ENCODE results near the gene ETV1. TPM values are rescaled to one million over a fixed set of nuclear protein-coding genes. Genes with fewer than 3 reads are reported as not detected.

The ETV1 gene
- total RNA-seq, 1 experiment from 2014 or later = 68.5 TPM

GRCh38 chr7:14016950-14017349, 27.5 kb upstream of the ETV1 start:
- Histone ChIP-seq H3K79me2 (ENCODE audit: insufficient read depth, low read length) (no peaks in the 10 kb centered on the region), H3K4ac (ENCODE audit: low read depth, low read length) (no peak overlapping the region), H2BK20ac (ENCODE audit: low read depth, low read length, poor library complexity, severe bottlenecking) (no peak overlapping the region), H3K56ac (ENCODE audit: insufficient read length, low read depth, low read length) (no peak overlapping the region), H4K5ac (ENCODE audit: insufficient read length, low read depth, low read length) (no peak overlapping the region), H3K23ac (ENCODE audit: insufficient read length, low read depth, low read length) (no peak overlapping the region), H4K20me1 (ENCODE audit: control insufficient read depth, insufficient read depth, insufficient read length) (no peaks in the 10 kb centered on the region), H3K9me3 (ENCODE audit: control insufficient read depth, low read depth, low read length) (no peaks in the 10 kb centered on the region), H3K14ac (ENCODE audit: insufficient read depth, low read length) (no peak overlapping the region), H2AK5ac (ENCODE audit: insufficient read length, low read length) (no peak overlapping the region), H3K27ac (ENCODE audit: insufficient read length, low read depth, low read length) (no peak overlapping the region), H3K27me3 (ENCODE audit: insufficient read depth, low read length) (no peaks in the 10 kb centered on the region), H3K4me2 (ENCODE audit: insufficient read depth, insufficient read length, low read length) (no peak overlapping the region), H2AFZ (ENCODE audit: low read length) (no peak overlapping the region), H3K4me1 (ENCODE audit: insufficient read depth, low read length) (no peaks in the 10 kb centered on the region), H3K18ac (ENCODE audit: insufficient read length, low read depth, low read length) (no peak overlapping the region), H4K91ac (ENCODE audit: insufficient read length, low read depth, low read length) (no peak overlapping the region), H3K23me2 (ENCODE audit: insufficient read length, low read depth, low read length, poor library complexity, severe bottlenecking) (no peaks in the 10 kb centered on the region), H3K79me1 (ENCODE audit: insufficient read depth, low read depth, low read length, poor library complexity, severe bottlenecking) (no peaks in the 10 kb centered on the region), H2BK120ac (ENCODE audit: low read depth, low read length, poor library complexity, severe bottlenecking) (no peak overlapping the region), H3T11ph (ENCODE audit: low read length) (no peak overlapping the region), H3K9ac (ENCODE audit: extremely low read depth, insufficient read length, low read length) (no peak overlapping the region), H2BK15ac (ENCODE audit: low read depth, low read length) (no peak overlapping the region), H2BK12ac (ENCODE audit: insufficient read length, low read depth, low read length) (no peak overlapping the region), H2BK5ac (ENCODE audit: insufficient read length, low read length) (no peak overlapping the region), H4K8ac (replicated peaks; ENCODE audit: insufficient read length, low read depth, low read length) (no peak overlapping the region)
- Mint-ChIP-seq H3K9me3 (no peaks in the 10 kb centered on the region), H3K4me3 (no peak overlapping the region), H3K27me3 (ENCODE audit: low read depth) (no peaks in the 10 kb centered on the region), H3K36me3 (ENCODE audit: insufficient read depth in 1 of 3, low read depth in 3 of 3) (no peaks in the 10 kb centered on the region), H3K4me1 (no peaks in the 10 kb centered on the region), H3K27ac (no peak overlapping the region)
- no peak for TF ChIP-seq CTCF (conservative IDR thresholded peaks at IDR 0.05)
- DNase-seq = no peak
- WGBS (ENCODE audit: extremely low coverage, insufficient read length, low lambda C conversion rate) = no CpG with 5 or more reads among the region's 2 CpGs
